ENCODE data around the gene PLOD1.

GRCh38 chr1:11963622-11964021, 29.1 kb downstream of the PLOD1 start:
- TF ChIP-seq POLR2A (IDR thresholded peaks at IDR 0.05) (no peak), CTCF (IDR thresholded peaks at IDR 0.05) (no peak)
